GM15510 (cell line): ENCODE results near the gene DDX59.

ENCODE experiments used
- POLR2A ChIP-seq: IDR thresholded peaks from 3 replicates; pipeline ENCODE4 v1.6.1; 2011; ENCODE audit warnings: borderline replicate concordance; ENCODE audit not compliant: insufficient read length; ENCODE audit errors: extremely low read depth

Gene DDX59

GRCh38 chr1:200624679-200625335 is 44.9 kb downstream of the DDX59 start:
- no peak for TF ChIP-seq POLR2A

- TF ChIP-seq POLR2A, result peak; percentile 74
Observed at GRCh38 chr1:200620273-200621131, 49.2 kb downstream of the DDX59 start, which contains the start of gene KIF14. TSS of gene KIF14 (minus strand) at chr1:200620751. CDS start at chr1:200618723, 2,028 bp downstream.

- TF ChIP-seq POLR2A, result no peak
Observed at GRCh38 chr1:200619894-200620272, 49.8 kb downstream of the DDX59 start.

GRCh38 chr1:200610846-200611245 is 58.9 kb downstream of the DDX59 start:
- TF ChIP-seq POLR2A, result no peak

- TF ChIP-seq POLR2A, result no peak
Observed at GRCh38 chr1:200602632-200603031, 67.1 kb downstream of the DDX59 start.
